Smooth muscle cell (in vitro differentiated cells): ENCODE measurements around the gene SGK1. TPM values are rescaled to one million over a fixed set of nuclear protein-coding genes. Genes with fewer than 3 reads are reported as not detected.

Experiments used
- DNase-seq: peaks from one replicate; lab custom pipeline; 2025; ENCODE audit not compliant: unreplicated experiment; lab: John Stamatoyannopoulos, UW
- H2AFZ ChIP-seq: fragments of 200-600 bp; sonication (generic); 2 replicates; pipeline ENCODE4 v1.6.0; 2016; ENCODE audit warnings: antibody characterized with exemption, low read depth, mild to moderate bottlenecking
- H3F3A ChIP-seq: fragments of 200-600 bp; sonication (generic); 2 replicates; pipeline ENCODE4 v1.6.0; 2017; ENCODE audit warnings: antibody characterized with exemption, low read depth
- H3K27ac ChIP-seq: fragments of 200-600 bp; sonication (generic); 2 replicates; pipeline ENCODE4 v1.5.1; 2016; ENCODE audit warnings: low read depth, mild to moderate bottlenecking
- H3K27me3 ChIP-seq: fragments of 200-600 bp; sonication (generic); 2 replicates; pipeline ENCODE4 v1.6.1; 2016; ENCODE audit warnings: low read depth, mild to moderate bottlenecking
- H3K36me3 ChIP-seq: fragments of 200-600 bp; sonication (generic); 2 replicates; pipeline ENCODE4 v1.5.1; 2016; ENCODE audit warnings: low read depth
- H3K4me1 ChIP-seq: fragments of 200-600 bp; sonication (generic); 2 replicates; pipeline ENCODE4 v1.5.1; 2016; ENCODE audit warnings: low read depth
- H3K4me2 ChIP-seq: fragments of 200-600 bp; sonication (generic); 2 replicates; pipeline ENCODE4 v1.6.0; 2016; ENCODE audit warnings: mild to moderate bottlenecking
- H3K4me3 ChIP-seq: fragments of 200-600 bp; sonication (generic); 2 replicates; pipeline ENCODE4 v1.5.1; 2016; ENCODE audit warnings: mild to moderate bottlenecking
- H3K79me2 ChIP-seq: fragments of 200-600 bp; sonication (generic); 2 replicates; pipeline ENCODE4 v1.6.0; 2016; ENCODE audit warnings: low read depth, mild to moderate bottlenecking
- H3K9ac ChIP-seq: fragments of 200-600 bp; sonication (generic); 2 replicates; pipeline ENCODE4 v1.6.0; 2016; ENCODE audit warnings: low read depth
- H3K9me3 ChIP-seq: fragments of 200-600 bp; sonication (generic); replicated peaks from 2 replicates; pipeline ENCODE4 v1.5.1; 2016; ENCODE audit warnings: low read depth
- H4K20me1 ChIP-seq: fragments of 200-600 bp; sonication (generic); 2 replicates; pipeline ENCODE4 v1.6.0; 2016; ENCODE audit warnings: low read depth
- WGBS: methylation state at CpG from one replicate; pipeline ENCODE4 v1.1.7; 2016; ENCODE audit warnings: low lambda C conversion rate; 5-methylcytosine and 5-hydroxymethylcytosine counted together
- polyA plus RNA-seq: library from polyadenylated mRNA; unstranded; fragments of >200 nt; fragmentation: Nextera tagmentation; extraction: Ambion mirVana; gene quantifications from 2 replicates; pipeline ENCODE4 v1.2.1, GENCODE V29; 2016
- total RNA-seq: library from RNA; depleted of rRNA; stranded (reverse); fragments of >200 nt; gene quantifications from 2 replicates; pipeline ENCODE4 v1.2.3, GENCODE V29; 2014
- TF ChIP-seq, protein P1 (sequence below): fragments of 200-600 bp; sonication (generic); IDR thresholded peaks from 2 replicates; pipeline ENCODE4 v1.5.1; 2017; ENCODE audit warnings: borderline replicate concordance, mild to moderate bottlenecking, antibody characterized with exemption; ENCODE audit not compliant: insufficient read depth, poor library complexity, severe bottlenecking

Gene SGK1
- total and polyA plus RNA-seq, 2 experiments from 2014 or later, result 18.9 to 109 TPM

DNA sequence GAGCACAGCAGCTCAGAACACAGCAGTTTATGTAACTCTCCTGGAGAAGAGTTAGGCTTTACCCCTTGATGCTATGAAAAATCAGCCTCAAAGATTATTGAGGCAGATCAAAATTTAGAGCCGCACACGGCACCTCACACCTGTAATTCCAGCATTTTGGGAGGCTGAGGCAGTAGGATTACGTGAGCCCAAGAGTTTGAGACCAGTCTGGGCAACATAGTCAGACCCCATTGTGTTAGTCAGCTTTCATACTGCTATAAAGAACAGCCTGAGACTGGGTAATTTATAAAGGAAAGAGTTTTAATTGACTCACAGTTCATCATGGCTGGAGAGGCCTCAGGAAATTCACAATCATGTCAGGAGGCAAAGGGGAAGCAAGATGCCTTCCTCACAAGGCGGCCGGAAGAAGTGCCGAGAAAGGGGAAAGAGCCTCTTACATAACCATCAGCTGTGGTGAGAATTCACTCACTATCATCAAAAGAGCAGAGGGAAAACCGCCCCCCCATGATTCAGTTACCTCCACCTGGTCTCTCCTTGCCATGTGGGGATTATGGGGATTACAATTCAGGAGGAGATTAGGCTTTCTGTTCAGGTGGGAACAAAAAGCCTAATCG, 87.7 kb downstream of the SGK1 start:
- no peaks in the 10 kb centered on the region for H3K36me3 ChIP-seq
- H3K79me2 ChIP-seq, result no peaks in the 10 kb centered on the region
- TF ChIP-seq, protein P1, sequence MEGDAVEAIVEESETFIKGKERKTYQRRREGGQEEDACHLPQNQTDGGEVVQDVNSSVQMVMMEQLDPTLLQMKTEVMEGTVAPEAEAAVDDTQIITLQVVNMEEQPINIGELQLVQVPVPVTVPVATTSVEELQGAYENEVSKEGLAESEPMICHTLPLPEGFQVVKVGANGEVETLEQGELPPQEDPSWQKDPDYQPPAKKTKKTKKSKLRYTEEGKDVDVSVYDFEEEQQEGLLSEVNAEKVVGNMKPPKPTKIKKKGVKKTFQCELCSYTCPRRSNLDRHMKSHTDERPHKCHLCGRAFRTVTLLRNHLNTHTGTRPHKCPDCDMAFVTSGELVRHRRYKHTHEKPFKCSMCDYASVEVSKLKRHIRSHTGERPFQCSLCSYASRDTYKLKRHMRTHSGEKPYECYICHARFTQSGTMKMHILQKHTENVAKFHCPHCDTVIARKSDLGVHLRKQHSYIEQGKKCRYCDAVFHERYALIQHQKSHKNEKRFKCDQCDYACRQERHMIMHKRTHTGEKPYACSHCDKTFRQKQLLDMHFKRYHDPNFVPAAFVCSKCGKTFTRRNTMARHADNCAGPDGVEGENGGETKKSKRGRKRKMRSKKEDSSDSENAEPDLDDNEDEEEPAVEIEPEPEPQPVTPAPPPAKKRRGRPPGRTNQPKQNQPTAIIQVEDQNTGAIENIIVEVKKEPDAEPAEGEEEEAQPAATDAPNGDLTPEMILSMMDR, result no peak
- H3K27me3 ChIP-seq, result no peaks in the 10 kb centered on the region
- H2AFZ ChIP-seq, result no peak overlapping the region
- no peak overlapping the region for H3K4me3 ChIP-seq
- 94% methylated on average over 8 of the region's 8 CpGs for WGBS
- no peak overlapping the region for H3K27ac ChIP-seq
- no peaks in the 10 kb centered on the region for H3K9me3 ChIP-seq
- H3K4me2 ChIP-seq, result no peak overlapping the region
- H4K20me1 ChIP-seq, result no peaks in the 10 kb centered on the region
- no peak for DNase-seq
- H3F3A ChIP-seq, result no peaks in the 10 kb centered on the region
- H3K9ac ChIP-seq, result no peak overlapping the region
- H3K4me1 ChIP-seq, result no peaks in the 10 kb centered on the region

DNA sequence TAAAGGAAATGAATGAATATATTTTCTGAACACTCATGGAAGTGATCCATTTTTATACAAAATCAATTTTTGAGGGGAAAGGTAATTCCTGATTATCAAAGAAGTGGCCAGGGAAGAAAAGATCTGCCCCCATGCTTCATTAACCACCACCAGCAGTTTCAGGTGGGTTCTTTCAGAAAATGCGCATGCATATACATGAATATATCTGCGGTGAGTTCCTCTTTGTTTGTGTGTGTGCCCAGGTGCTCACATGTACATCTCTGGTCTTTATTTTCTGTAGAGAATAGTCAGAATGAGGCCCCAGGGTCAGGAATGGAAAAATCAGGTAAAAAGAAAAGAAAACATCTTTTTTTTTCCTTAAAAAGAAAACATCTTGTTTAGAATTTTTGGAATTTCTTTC, 88.4 kb downstream of the SGK1 start:
- Histone ChIP-seq H3K79me2 (no peaks in the 10 kb centered on the region), H3K9ac (no peak overlapping the region), H3K4me1 (no peaks in the 10 kb centered on the region), H4K20me1 (no peaks in the 10 kb centered on the region), H3K36me3 (no peaks in the 10 kb centered on the region), H3K27me3 (no peaks in the 10 kb centered on the region), H3K9me3 (no peaks in the 10 kb centered on the region), H3F3A (no peaks in the 10 kb centered on the region), H2AFZ (no peak overlapping the region), H3K4me2 (no peak overlapping the region), H3K27ac (no peak overlapping the region), H3K4me3 (no peak overlapping the region)
- TF ChIP-seq, protein P1, result no peak
- DNase-seq, result no peak
- 90% methylated on average over 2 of the region's 2 CpGs for WGBS

DNA sequence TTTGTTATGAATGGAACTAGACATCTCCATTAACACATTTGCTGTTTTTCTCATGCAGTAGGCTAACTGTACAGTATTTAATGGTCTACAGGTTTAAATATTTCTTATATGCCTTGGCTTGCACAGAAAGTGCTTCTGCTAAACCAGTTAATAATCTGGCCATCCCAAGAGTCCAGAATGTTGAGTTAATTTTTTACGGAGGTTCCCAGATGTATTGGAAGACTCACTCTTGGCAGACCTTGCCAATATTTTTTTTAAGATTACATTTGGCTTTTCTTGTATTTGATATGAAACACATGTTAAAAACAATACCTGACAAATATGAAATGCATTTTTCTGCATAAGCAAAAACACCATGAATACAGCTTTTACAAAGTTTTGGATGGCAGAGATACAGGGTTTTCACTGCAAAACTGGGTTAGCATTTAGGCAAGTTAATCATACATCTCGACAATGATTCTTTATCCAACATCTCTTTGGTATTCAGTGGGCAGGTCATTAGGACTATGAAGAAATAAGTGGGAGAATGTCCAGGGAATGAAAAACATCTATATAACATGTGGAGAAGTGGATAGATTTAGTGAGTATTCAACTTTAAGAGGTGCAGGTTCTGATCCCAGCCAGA, 94.0 kb downstream of the SGK1 start:
- H3K27me3 ChIP-seq, result no peaks in the 10 kb centered on the region
- no peaks in the 10 kb centered on the region for H3F3A ChIP-seq
- no peak overlapping the region for H3K4me2 ChIP-seq
- no peaks in the 10 kb centered on the region for H3K4me1 ChIP-seq
- no peak overlapping the region for H3K9ac ChIP-seq
- H2AFZ ChIP-seq, result no peak overlapping the region
- TF ChIP-seq, protein P1, result no peak
- no peak for DNase-seq
- no peak overlapping the region for H3K27ac ChIP-seq
- H3K36me3 ChIP-seq, result no peaks in the 10 kb centered on the region
- no peaks in the 10 kb centered on the region for H3K79me2 ChIP-seq
- 97% methylated on average over 2 of the region's 2 CpGs for WGBS
- no peaks in the 10 kb centered on the region for H3K9me3 ChIP-seq
- H3K4me3 ChIP-seq, result no peak overlapping the region
- no peaks in the 10 kb centered on the region for H4K20me1 ChIP-seq

DNA sequence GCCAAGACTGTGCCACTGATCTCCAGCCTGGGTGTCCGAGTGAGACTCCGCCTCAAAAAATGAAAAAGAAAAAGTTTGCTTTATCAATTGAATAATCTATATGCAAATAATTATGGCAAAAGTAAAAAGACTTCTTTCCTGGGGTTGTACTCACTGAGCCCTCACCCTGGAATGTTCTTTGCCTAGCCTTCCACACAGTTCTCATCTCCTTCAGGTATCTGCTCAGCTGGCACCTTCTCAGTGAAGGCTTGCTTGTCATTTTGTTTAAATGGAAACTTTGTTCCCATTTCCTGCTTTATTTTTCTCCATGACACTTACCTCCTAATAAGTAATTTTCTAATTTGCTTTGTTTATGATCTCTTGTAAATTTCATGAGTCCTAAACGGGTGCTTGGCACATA, 96.7 kb downstream of the SGK1 start:
- H3K4me3 ChIP-seq, result no peak overlapping the region
- H3K36me3 ChIP-seq, result no peaks in the 10 kb centered on the region
- TF ChIP-seq, protein P1, result no peak
- H2AFZ ChIP-seq, result no peak overlapping the region
- H3K4me2 ChIP-seq, result no peak overlapping the region
- H3K9ac ChIP-seq, result no peak overlapping the region
- H3K79me2 ChIP-seq, result no peaks in the 10 kb centered on the region
- WGBS, result 92% methylated on average over 3 of the region's 3 CpGs
- no peaks in the 10 kb centered on the region for H3K27me3 ChIP-seq
- no peaks in the 10 kb centered on the region for H4K20me1 ChIP-seq
- no peaks in the 10 kb centered on the region for H3F3A ChIP-seq
- H3K4me1 ChIP-seq, result no peaks in the 10 kb centered on the region
- no peaks in the 10 kb centered on the region for H3K9me3 ChIP-seq
- DNase-seq, result no peak
- H3K27ac ChIP-seq, result no peak overlapping the region
